Trophoblast cell (in vitro differentiated cells and primary cell): ENCODE data around the gene VPS13D.

ENCODE experiments used
- DNase-seq, 2 donors: peaks; one replicate each; pipeline ENCODE4 v3.0.0-alpha.2; 2016
- H2AFZ ChIP-seq: 2 replicates; pipeline ENCODE4 v1.6.1; 2013; ENCODE audit warnings: low read length, moderate library complexity, mild to moderate bottlenecking; ENCODE audit not compliant: insufficient read depth, poor library complexity
- H2AK5ac ChIP-seq: 2 replicates; pipeline ENCODE4 v1.6.1; 2013; ENCODE audit warnings: mild to moderate bottlenecking, low read length
- H2BK120ac ChIP-seq: 2 replicates; pipeline ENCODE4 v1.6.1; 2013; ENCODE audit warnings: low read length, mild to moderate bottlenecking, moderate library complexity; ENCODE audit not compliant: insufficient read depth, poor library complexity
- H2BK12ac ChIP-seq: 2 replicates; pipeline ENCODE4 v1.6.1; 2013; ENCODE audit warnings: mild to moderate bottlenecking, low read length, moderate library complexity
- H2BK5ac ChIP-seq: 2 replicates; pipeline ENCODE4 v1.6.1; 2013; ENCODE audit warnings: low read length, low read depth, moderate library complexity, mild to moderate bottlenecking; ENCODE audit not compliant: poor library complexity
- H3K14ac ChIP-seq: 2 replicates; pipeline ENCODE4 v1.6.1; 2013; ENCODE audit warnings: mild to moderate bottlenecking, low read length
- H3K18ac ChIP-seq: 2 replicates; pipeline ENCODE4 v1.6.1; 2013; ENCODE audit warnings: mild to moderate bottlenecking, low read length
- H3K23ac ChIP-seq: 2 replicates; pipeline ENCODE4 v1.6.1; 2013; ENCODE audit warnings: low read length
- H3K27ac ChIP-seq: 2 replicates; pipeline ENCODE4 v1.5.1; 2013; ENCODE audit warnings: low read depth, mild to moderate bottlenecking, inconsistent platforms, low read length, moderate library complexity
- H3K27me3 ChIP-seq: 2 replicates; pipeline ENCODE4 v1.6.1; 2013; ENCODE audit warnings: inconsistent platforms, mild to moderate bottlenecking, low read length, moderate library complexity; ENCODE audit not compliant: insufficient read depth
- H3K36me3 ChIP-seq, 2 experiments: 1 replicate in 1 of 2; 2 replicates in 1 of 2; pipeline ENCODE4 v1.6.1; 2013; ENCODE audit warnings: low read length in 2 of 2, mild to moderate bottlenecking in 2 of 2, moderate library complexity in 1 of 2; ENCODE audit not compliant: insufficient read depth in 2 of 2, control insufficient read depth in 1 of 2
- H3K4ac ChIP-seq: 2 replicates; pipeline ENCODE4 v1.6.1; 2013; ENCODE audit warnings: low read depth, mild to moderate bottlenecking, low read length, moderate library complexity
- H3K4me1 ChIP-seq, 2 experiments: 1 replicate in 1 of 2; 2 replicates in 1 of 2; pipeline ENCODE4 v1.6.1; 2013; ENCODE audit warnings: low read length in 2 of 2, mild to moderate bottlenecking in 2 of 2, moderate library complexity in 1 of 2; ENCODE audit not compliant: insufficient read depth in 2 of 2, control insufficient read depth in 1 of 2
- H3K4me2 ChIP-seq: 2 replicates; pipeline ENCODE4 v1.6.1; 2013; ENCODE audit warnings: inconsistent platforms, mild to moderate bottlenecking, low read length, moderate library complexity
- H3K4me3 ChIP-seq: 2 replicates; pipeline ENCODE4 v1.5.1; 2013; ENCODE audit warnings: mild to moderate bottlenecking, low read depth, low read length, inconsistent platforms
- H3K79me1 ChIP-seq: one replicate; pipeline ENCODE4 v1.6.1; 2013; ENCODE audit warnings: low read length
- H3K79me2 ChIP-seq: 2 replicates; pipeline ENCODE4 v1.6.1; 2013; ENCODE audit warnings: low read length, mild to moderate bottlenecking; ENCODE audit not compliant: control insufficient read depth, insufficient read depth, poor library complexity
- H3K9ac ChIP-seq: 2 replicates; pipeline ENCODE4 v1.6.1; 2013; ENCODE audit warnings: mild to moderate bottlenecking, low read length
- H3K9me3 ChIP-seq: 2 replicates; pipeline ENCODE4 v1.6.1; 2013; ENCODE audit warnings: low read depth, mild to moderate bottlenecking, control low read depth, inconsistent platforms, low read length; ENCODE audit not compliant: insufficient read depth
- H4K12ac ChIP-seq: 2 replicates; pipeline ENCODE4 v1.6.1; 2013; ENCODE audit warnings: low read depth, mild to moderate bottlenecking, low read length, moderate library complexity
- H4K8ac ChIP-seq: 2 replicates; pipeline ENCODE4 v1.6.1; 2013; ENCODE audit warnings: low read depth, mild to moderate bottlenecking, low read length, moderate library complexity
- H4K91ac ChIP-seq: one replicate; pipeline ENCODE4 v1.6.1; 2013; ENCODE audit warnings: low read depth, mild to moderate bottlenecking, low read length, moderate library complexity
- WGBS: extraction: QIAGEN DNeasy Blood & Tissue Kit; methylation state at CpG from one replicate; pipeline ENCODE4 v1.1.7; 2013; ENCODE audit warnings: missing lambda C conversion rate; ENCODE audit not compliant: insufficient read length, insufficient coverage; ENCODE audit errors: extremely low coverage; 5-methylcytosine and 5-hydroxymethylcytosine counted together

The VPS13D gene

GRCh38 chr1:12444329-12444841 lies 214.6 kb downstream of the VPS13D start:
- Histone ChIP-seq H2BK12ac (no peak overlapping the region), H3K4me2 (no peak overlapping the region), H3K79me1 (no peaks in the 10 kb centered on the region), H3K4me3 (no peak overlapping the region), H4K91ac (no peak overlapping the region), H2AK5ac (no peak overlapping the region), H3K4ac (no peak overlapping the region), H3K4me1 (peaks cover 3% of the 10 kb centered on the region in 2 experiments), H3K36me3 (no peaks in the 10 kb centered on the region), H3K9me3 (peaks cover 2% of the 10 kb centered on the region), H4K12ac (no peak overlapping the region), H2AFZ (no peak overlapping the region), H2BK5ac (no peak overlapping the region), H3K23ac (no peak overlapping the region), H3K79me2 (no peaks in the 10 kb centered on the region), H3K18ac (no peak overlapping the region), H3K9ac (no peak overlapping the region), H2BK120ac (no peak overlapping the region), H3K27me3 (no peaks in the 10 kb centered on the region), H3K14ac (no peak overlapping the region), H4K8ac (no peak overlapping the region), H3K27ac (no peak overlapping the region)
- no peak for DNase-seq
- WGBS, result no CpG with 5 or more reads among the region's 4 CpGs

GRCh38 chr1:12445257-12445656 lies 215.4 kb downstream of the VPS13D start:
- Histone ChIP-seq H2BK120ac (no peak overlapping the region), H3K36me3 (peaks cover 0 to 2% of the 10 kb centered on the region in 2 experiments), H3K4ac (no peak overlapping the region), H3K18ac (no peak overlapping the region), H4K12ac (no peak overlapping the region), H3K79me1 (no peaks in the 10 kb centered on the region), H4K8ac (no peak overlapping the region), H3K27ac (no peak overlapping the region), H4K91ac (no peak overlapping the region), H3K9ac (no peak overlapping the region), H3K27me3 (no peaks in the 10 kb centered on the region), H3K4me1 (peaks cover 3% of the 10 kb centered on the region in 2 experiments), H3K23ac (no peak overlapping the region), H3K14ac (no peak overlapping the region), H2BK5ac (no peak overlapping the region), H3K9me3 (peaks cover 2% of the 10 kb centered on the region), H3K4me2 (no peak overlapping the region), H2BK12ac (no peak overlapping the region), H3K4me3 (no peak overlapping the region), H3K79me2 (no peaks in the 10 kb centered on the region), H2AFZ (no peak overlapping the region), H2AK5ac (no peak overlapping the region)
- no peak for DNase-seq
- WGBS, result no CpG with 5 or more reads among the region's 3 CpGs

- peaks cover 2% of the 10 kb centered on the region for H3K9me3 ChIP-seq
- no peak overlapping the region for H4K8ac ChIP-seq
- no peak overlapping the region for H2BK120ac ChIP-seq
- H4K91ac ChIP-seq, result no peak overlapping the region
- H3K36me3 ChIP-seq, result peaks cover 2% of the 10 kb centered on the region in 2 experiments
- no peak overlapping the region for H2BK5ac ChIP-seq
- no peak overlapping the region for H2BK12ac ChIP-seq
- no peak overlapping the region for H2AK5ac ChIP-seq
- H3K79me1 ChIP-seq, result no peaks in the 10 kb centered on the region
- H3K14ac ChIP-seq, result no peak overlapping the region
- no peak overlapping the region for H3K23ac ChIP-seq
- no peak overlapping the region for H3K27ac ChIP-seq
- no peak overlapping the region for H2AFZ ChIP-seq
- peaks cover 3% of the 10 kb centered on the region in 2 experiments for H3K4me1 ChIP-seq
- DNase-seq, result no peak
- H3K18ac ChIP-seq, result no peak overlapping the region
- no peak overlapping the region for H3K4me2 ChIP-seq
- no peaks in the 10 kb centered on the region for H3K27me3 ChIP-seq
- H3K4ac ChIP-seq, result no peak overlapping the region
- no peak overlapping the region for H3K4me3 ChIP-seq
- H3K9ac ChIP-seq, result no peak overlapping the region
- WGBS, result no CpG with 5 or more reads among the region's 2 CpGs
- H3K79me2 ChIP-seq, result no peaks in the 10 kb centered on the region
- H4K12ac ChIP-seq, result no peak overlapping the region
Measured at GRCh38 chr1:12446593-12446992, 216.8 kb downstream of the VPS13D start.

- no peak overlapping the region for H4K12ac ChIP-seq
- no peak overlapping the region for H2BK12ac ChIP-seq
- no peaks in the 10 kb centered on the region for H3K79me1 ChIP-seq
- H4K8ac ChIP-seq, result no peak overlapping the region
- H2BK5ac ChIP-seq, result no peak overlapping the region
- no peak overlapping the region for H3K14ac ChIP-seq
- H4K91ac ChIP-seq, result no peak overlapping the region
- H3K18ac ChIP-seq, result no peak overlapping the region
- H3K4ac ChIP-seq, result no peak overlapping the region
- WGBS, result no CpG with 5 or more reads among the region's 3 CpGs
- no peak overlapping the region for H3K4me2 ChIP-seq
- H2AK5ac ChIP-seq, result no peak overlapping the region
- H3K27me3 ChIP-seq, result no peaks in the 10 kb centered on the region
- H3K9me3 ChIP-seq, result peaks cover 2% of the 10 kb centered on the region
- no peak overlapping the region for H3K4me3 ChIP-seq
- DNase-seq, result peak in 1 of 2 donors; percentile 46
- no peak overlapping the region for H3K23ac ChIP-seq
- peaks cover 3% of the 10 kb centered on the region in 2 experiments for H3K4me1 ChIP-seq
- H3K79me2 ChIP-seq, result no peaks in the 10 kb centered on the region
- H3K27ac ChIP-seq, result no peak overlapping the region
- peaks cover 2% of the 10 kb centered on the region in 2 experiments for H3K36me3 ChIP-seq
- no peak overlapping the region for H2BK120ac ChIP-seq
- no peak overlapping the region for H2AFZ ChIP-seq
- no peak overlapping the region for H3K9ac ChIP-seq
Measured at GRCh38 chr1:12447307-12447706, 217.5 kb downstream of the VPS13D start.
